Keratinocyte (primary cell): Measurements from ENCODE around the gene FLT3.

Experiments used
- CTCF ChIP-seq, 3 experiments: IDR thresholded peaks in 1 of 3; conservative IDR thresholded peaks in 1 of 3; optimal IDR thresholded peaks in 1 of 3; 2 replicates in 2 of 3; 3 replicates in 1 of 3; pipeline versions ENCODE3 to v1.5.1; 2011; ENCODE audit warnings: low read length in 3 of 3, mild to moderate bottlenecking in 3 of 3, moderate library complexity in 2 of 3, control low read depth in 1 of 3, inconsistent platforms in 1 of 3; ENCODE audit not compliant: insufficient read depth in 2 of 3; ENCODE audit errors: extremely low read depth in 1 of 3
- EZH2 ChIP-seq: IDR thresholded peaks from one replicate; pipeline ENCODE4 v1.6.1; 2012; ENCODE audit warnings: inconsistent platforms, mild to moderate bottlenecking, low read length, moderate library complexity

- TF ChIP-seq CTCF (optimal IDR thresholded peaks at IDR 0.05 in 1 of 3, IDR thresholded peaks at IDR 0.05 in 1 of 3, conservative IDR thresholded peaks at IDR 0.05 in 1 of 3; ENCODE audit: extremely low read depth in 1 of 3, insufficient read depth in 2 of 3, low read length in 3 of 3): no peak
- no peak for TF ChIP-seq EZH2
Observed at GRCh38 chr13:28043224-28043623, 57.2 kb downstream of the FLT3 start.
